ENCODE data around the gene KIF5C. TPM values are rescaled to one million over a fixed set of nuclear protein-coding genes. Genes with fewer than 3 reads are reported as not detected.

KIF5C gene
- total RNA-seq, 1 experiment from 2014 or later = 1.5 TPM

DNA sequence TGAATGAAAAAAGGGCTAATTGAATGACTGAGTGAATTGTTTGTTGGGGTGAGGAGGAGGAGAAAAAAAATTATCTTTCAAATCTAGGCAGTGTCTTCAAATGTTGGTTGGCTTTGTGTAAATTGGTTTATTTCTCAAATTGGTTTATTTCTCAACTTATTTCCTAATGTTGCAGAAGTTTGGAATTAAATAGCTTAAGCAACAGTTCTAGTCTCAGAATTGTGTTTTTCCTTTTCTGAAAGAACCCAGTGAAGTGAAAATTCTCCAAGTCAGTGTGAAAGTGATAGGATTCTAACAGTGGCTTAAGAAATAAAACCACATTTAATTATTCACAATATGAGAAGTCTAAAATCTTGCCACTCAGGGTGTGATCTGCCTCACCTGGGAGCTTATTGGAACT, 108.9 kb downstream of the KIF5C start:
- TF ChIP-seq, protein P1, sequence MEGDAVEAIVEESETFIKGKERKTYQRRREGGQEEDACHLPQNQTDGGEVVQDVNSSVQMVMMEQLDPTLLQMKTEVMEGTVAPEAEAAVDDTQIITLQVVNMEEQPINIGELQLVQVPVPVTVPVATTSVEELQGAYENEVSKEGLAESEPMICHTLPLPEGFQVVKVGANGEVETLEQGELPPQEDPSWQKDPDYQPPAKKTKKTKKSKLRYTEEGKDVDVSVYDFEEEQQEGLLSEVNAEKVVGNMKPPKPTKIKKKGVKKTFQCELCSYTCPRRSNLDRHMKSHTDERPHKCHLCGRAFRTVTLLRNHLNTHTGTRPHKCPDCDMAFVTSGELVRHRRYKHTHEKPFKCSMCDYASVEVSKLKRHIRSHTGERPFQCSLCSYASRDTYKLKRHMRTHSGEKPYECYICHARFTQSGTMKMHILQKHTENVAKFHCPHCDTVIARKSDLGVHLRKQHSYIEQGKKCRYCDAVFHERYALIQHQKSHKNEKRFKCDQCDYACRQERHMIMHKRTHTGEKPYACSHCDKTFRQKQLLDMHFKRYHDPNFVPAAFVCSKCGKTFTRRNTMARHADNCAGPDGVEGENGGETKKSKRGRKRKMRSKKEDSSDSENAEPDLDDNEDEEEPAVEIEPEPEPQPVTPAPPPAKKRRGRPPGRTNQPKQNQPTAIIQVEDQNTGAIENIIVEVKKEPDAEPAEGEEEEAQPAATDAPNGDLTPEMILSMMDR (IDR thresholded peaks at IDR 0.05; ENCODE audit: insufficient read depth in 1 of 2, low read depth in 1 of 2, low read length in 1 of 2, severe bottlenecking in 1 of 2, unreplicated experiment in 1 of 2) = no peak
- Mint-ChIP-seq H3K4me1 (ENCODE audit: low read depth, unreplicated experiment) (no peaks in the 10 kb centered on the region), H3K27ac (ENCODE audit: unreplicated experiment) (no peak overlapping the region), H3K4me3 (ENCODE audit: unreplicated experiment) (no peak overlapping the region), H3K36me3 (ENCODE audit: insufficient read depth, unreplicated experiment) (no peaks in the 10 kb centered on the region), H3K9me3 (ENCODE audit: unreplicated experiment) (no peaks in the 10 kb centered on the region), H3K27me3 (ENCODE audit: insufficient read depth, unreplicated experiment) (peaks cover 2% of the 10 kb centered on the region)
- ChIA-PET POLR2A (no interaction called here), CTCF (no interaction called here)
- DNase-seq = no peak
- no peaks in the 10 kb centered on the region for H3K4me1 ChIP-seq
- H3K36me3 ChIP-seq (ENCODE audit: control insufficient read depth, insufficient read depth, low read length) = no peaks in the 10 kb centered on the region
- intact Hi-C loops (cut with micrococcal nuclease; ENCODE audit: unreplicated experiment) = no loop called here
- H3K27me3 ChIP-seq (replicated peaks; ENCODE audit: control insufficient read depth, insufficient read depth, low read length) = 0 out of 2 replicates have a peak, but pooled peaks cover 1% of the 10 kb centered on the region
- no peaks in the 10 kb centered on the region for H3K9me3 ChIP-seq
- BruUV-seq (replicated peaks) = no TSS peak
- H3K4me3 ChIP-seq (ENCODE audit: low read depth, low read length) = no peak overlapping the region

DNA sequence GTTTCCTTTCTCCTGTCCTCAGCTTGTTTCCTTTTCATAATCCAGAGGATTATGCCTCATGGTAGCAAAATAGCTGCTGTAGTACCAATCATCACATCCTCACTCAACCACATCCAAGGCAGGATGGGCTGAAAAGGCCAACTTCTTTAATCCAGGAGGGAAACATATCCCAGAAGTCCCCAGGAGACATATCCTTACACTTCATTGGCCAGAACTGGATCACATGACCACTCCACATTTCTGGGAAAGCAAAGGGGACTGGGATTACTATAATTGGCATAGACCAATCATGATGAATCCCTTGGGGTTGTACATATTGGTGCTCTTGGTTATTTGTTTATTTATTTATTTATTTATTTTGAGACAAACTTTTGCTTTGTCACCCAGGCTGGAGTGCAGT, 109.4 kb downstream of the KIF5C start:
- no peak overlapping the region for H3K4me3 ChIP-seq (ENCODE audit: low read depth, low read length)
- no peaks in the 10 kb centered on the region for H3K36me3 ChIP-seq (ENCODE audit: control insufficient read depth, insufficient read depth, low read length)
- no peak overlapping the region for H3K27ac Mint-ChIP-seq (ENCODE audit: unreplicated experiment)
- no peak for DNase-seq
- H3K4me1 Mint-ChIP-seq (ENCODE audit: low read depth, unreplicated experiment) = no peaks in the 10 kb centered on the region
- H3K4me3 Mint-ChIP-seq (ENCODE audit: unreplicated experiment) = no peak overlapping the region
- TF ChIP-seq, protein P1 (IDR thresholded peaks at IDR 0.05; ENCODE audit: insufficient read depth in 1 of 2, low read depth in 1 of 2, low read length in 1 of 2, severe bottlenecking in 1 of 2, unreplicated experiment in 1 of 2) = no peak
- no peaks in the 10 kb centered on the region for H3K36me3 Mint-ChIP-seq (ENCODE audit: insufficient read depth, unreplicated experiment)
- no peaks in the 10 kb centered on the region for H3K9me3 Mint-ChIP-seq (ENCODE audit: unreplicated experiment)
- intact Hi-C loops (cut with micrococcal nuclease; ENCODE audit: unreplicated experiment) = no loop called here
- peaks cover 2% of the 10 kb centered on the region for H3K27me3 Mint-ChIP-seq (ENCODE audit: insufficient read depth, unreplicated experiment)
- ChIA-PET CTCF (no interaction called here), POLR2A (no interaction called here)
- H3K9me3 ChIP-seq = no peaks in the 10 kb centered on the region
- H3K4me1 ChIP-seq = no peaks in the 10 kb centered on the region
- BruUV-seq (replicated peaks) = no TSS peak
- 0 out of 2 replicates have a peak, but pooled peaks cover 1% of the 10 kb centered on the region for H3K27me3 ChIP-seq (replicated peaks; ENCODE audit: control insufficient read depth, insufficient read depth, low read length)

DNA sequence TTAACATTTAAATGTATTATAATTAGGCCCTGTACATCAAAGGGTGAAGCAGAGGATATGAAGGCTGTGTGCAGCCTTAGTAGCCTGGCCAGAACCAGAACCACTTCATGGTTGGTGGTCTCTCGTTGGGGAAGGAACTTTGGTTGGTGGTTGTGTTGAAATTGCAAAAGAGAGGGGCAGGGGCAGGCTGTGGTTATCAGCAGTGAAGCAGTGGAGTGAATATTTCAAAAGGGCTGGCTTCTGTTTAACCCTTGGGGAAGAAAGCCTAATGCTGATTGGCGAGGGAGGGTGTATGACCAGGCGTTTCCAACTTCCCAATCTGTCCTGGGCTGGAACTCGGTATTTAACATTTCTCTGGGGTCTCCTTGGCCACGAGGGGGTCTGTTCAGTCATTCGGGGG, 112.3 kb downstream of the KIF5C start:
- no peaks in the 10 kb centered on the region for H3K36me3 ChIP-seq (ENCODE audit: control insufficient read depth, insufficient read depth, low read length)
- TF ChIP-seq, protein P1 (IDR thresholded peaks at IDR 0.05; ENCODE audit: insufficient read depth in 1 of 2, low read depth in 1 of 2, low read length in 1 of 2, severe bottlenecking in 1 of 2, unreplicated experiment in 1 of 2) = no peak
- Mint-ChIP-seq H3K36me3 (ENCODE audit: insufficient read depth, unreplicated experiment) (no peaks in the 10 kb centered on the region), H3K4me1 (ENCODE audit: low read depth, unreplicated experiment) (no peaks in the 10 kb centered on the region), H3K9me3 (ENCODE audit: unreplicated experiment) (no peaks in the 10 kb centered on the region), H3K4me3 (ENCODE audit: unreplicated experiment) (no peak overlapping the region), H3K27me3 (ENCODE audit: insufficient read depth, unreplicated experiment) (peaks cover 2% of the 10 kb centered on the region), H3K27ac (ENCODE audit: unreplicated experiment) (no peak overlapping the region)
- no TSS peak for BruUV-seq (replicated peaks)
- CTCF ChIA-PET = no interaction called here
- H3K27me3 ChIP-seq (replicated peaks; ENCODE audit: control insufficient read depth, insufficient read depth, low read length) = 0 out of 2 replicates have a peak, but pooled peaks cover 1% of the 10 kb centered on the region
- no peaks in the 10 kb centered on the region for H3K4me1 ChIP-seq
- intact Hi-C loops (cut with micrococcal nuclease; ENCODE audit: unreplicated experiment) = no loop called here
- no peak overlapping the region for H3K4me3 ChIP-seq (ENCODE audit: low read depth, low read length)
- no peak for DNase-seq
- POLR2A ChIA-PET = no interaction called here
- H3K9me3 ChIP-seq = no peaks in the 10 kb centered on the region

All from Caco-2 (cell line).